ENCODE results near the gene SDK1.

DNA sequence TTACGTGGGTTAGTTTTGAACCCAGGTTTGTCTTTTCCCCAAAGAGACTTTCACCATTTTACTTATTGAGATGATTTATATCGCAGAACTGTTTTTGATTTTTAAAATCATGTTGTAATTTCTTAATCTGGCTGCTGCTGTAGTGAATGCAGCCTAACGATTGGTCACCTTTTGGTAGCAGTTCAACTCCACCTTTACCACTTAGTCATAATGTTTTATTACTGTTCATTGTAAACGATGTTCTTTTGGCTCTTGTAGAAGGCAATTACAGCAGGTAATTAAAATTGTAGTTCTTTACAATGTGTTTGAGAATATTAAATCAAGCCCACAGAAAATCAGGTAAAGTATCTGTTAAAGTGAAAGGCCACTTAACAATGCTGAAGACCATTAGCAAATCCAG is 531.1 kb downstream of the SDK1 start:
- TF ChIP-seq, protein P1, sequence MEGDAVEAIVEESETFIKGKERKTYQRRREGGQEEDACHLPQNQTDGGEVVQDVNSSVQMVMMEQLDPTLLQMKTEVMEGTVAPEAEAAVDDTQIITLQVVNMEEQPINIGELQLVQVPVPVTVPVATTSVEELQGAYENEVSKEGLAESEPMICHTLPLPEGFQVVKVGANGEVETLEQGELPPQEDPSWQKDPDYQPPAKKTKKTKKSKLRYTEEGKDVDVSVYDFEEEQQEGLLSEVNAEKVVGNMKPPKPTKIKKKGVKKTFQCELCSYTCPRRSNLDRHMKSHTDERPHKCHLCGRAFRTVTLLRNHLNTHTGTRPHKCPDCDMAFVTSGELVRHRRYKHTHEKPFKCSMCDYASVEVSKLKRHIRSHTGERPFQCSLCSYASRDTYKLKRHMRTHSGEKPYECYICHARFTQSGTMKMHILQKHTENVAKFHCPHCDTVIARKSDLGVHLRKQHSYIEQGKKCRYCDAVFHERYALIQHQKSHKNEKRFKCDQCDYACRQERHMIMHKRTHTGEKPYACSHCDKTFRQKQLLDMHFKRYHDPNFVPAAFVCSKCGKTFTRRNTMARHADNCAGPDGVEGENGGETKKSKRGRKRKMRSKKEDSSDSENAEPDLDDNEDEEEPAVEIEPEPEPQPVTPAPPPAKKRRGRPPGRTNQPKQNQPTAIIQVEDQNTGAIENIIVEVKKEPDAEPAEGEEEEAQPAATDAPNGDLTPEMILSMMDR (IDR thresholded peaks at IDR 0.05): no peak
- no peak for TF ChIP-seq POLR2A (IDR thresholded peaks at IDR 0.05)

All from body of pancreas (tissue), 4 donors.